ENCODE measurements around the gene CSTB.

GRCh38 chr21:43728154-43728466 lies 48.0 kb downstream of the CSTB start:
- TF ChIP-seq CTCF (IDR thresholded peaks at IDR 0.05; ENCODE audit: poor library complexity) (no peak), EZH2phosphoT487 (IDR thresholded peaks at IDR 0.05; ENCODE audit: low read depth, severe bottlenecking, unreplicated experiment) (no peak), EZH2 (IDR thresholded peaks at IDR 0.05; ENCODE audit: borderline replicate concordance) (no peak)

All from hepatocyte (in vitro differentiated cells).